Pulmonary artery endothelial cell (primary cell): ENCODE data around the gene ZNF764. TPM values are rescaled to one million over a fixed set of nuclear protein-coding genes. Genes with fewer than 3 reads are reported as not detected.
"Not testable (repeated sequence)": the region's sequence is repeated elsewhere in the genome, so short reads cannot be mapped to it uniquely, and the experiment has no call there.

Experiments
- DNase-seq: peaks from one replicate; pipeline ENCODE4 v3.0.0-alpha.2; 2011; ENCODE audit warnings: low read depth, low spot score
- total RNA-seq: library from RNA; depleted of rRNA; stranded (reverse); fragments of >200 nt; gene quantifications from 2 replicates; pipeline ENCODE4 v1.2.3, GENCODE V29; 2014

Gene ZNF764
- total RNA-seq, 1 donor from 2014 or later, result 4.3 TPM

DNA sequence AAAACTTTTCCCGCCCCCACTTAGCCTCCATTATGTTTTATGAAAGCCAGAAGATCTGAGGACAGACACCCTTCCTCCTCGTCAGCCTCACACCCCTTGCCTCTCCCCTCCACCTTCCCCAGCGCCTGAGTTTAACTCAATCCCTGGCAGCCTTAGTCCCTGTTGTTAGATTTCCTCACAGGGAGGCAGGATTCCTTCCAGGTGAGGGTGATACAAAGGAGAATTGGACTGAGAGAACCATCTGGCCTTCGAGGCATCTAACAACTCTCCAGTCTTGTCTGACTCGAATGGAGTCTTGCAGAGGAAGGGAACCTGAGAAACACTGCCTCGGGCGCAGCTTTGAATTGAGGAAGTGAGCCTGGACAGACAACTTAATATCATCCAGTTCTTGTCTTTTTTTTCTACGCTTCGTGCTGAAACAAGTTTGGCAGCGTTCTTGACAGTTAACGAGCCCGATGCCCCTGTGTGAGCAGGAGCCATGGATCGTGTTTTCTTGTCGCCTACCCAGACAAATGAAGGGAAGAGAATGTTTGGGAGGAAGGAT lies 30.5 kb downstream of the ZNF764 start:
- no peak for DNase-seq

DNA sequence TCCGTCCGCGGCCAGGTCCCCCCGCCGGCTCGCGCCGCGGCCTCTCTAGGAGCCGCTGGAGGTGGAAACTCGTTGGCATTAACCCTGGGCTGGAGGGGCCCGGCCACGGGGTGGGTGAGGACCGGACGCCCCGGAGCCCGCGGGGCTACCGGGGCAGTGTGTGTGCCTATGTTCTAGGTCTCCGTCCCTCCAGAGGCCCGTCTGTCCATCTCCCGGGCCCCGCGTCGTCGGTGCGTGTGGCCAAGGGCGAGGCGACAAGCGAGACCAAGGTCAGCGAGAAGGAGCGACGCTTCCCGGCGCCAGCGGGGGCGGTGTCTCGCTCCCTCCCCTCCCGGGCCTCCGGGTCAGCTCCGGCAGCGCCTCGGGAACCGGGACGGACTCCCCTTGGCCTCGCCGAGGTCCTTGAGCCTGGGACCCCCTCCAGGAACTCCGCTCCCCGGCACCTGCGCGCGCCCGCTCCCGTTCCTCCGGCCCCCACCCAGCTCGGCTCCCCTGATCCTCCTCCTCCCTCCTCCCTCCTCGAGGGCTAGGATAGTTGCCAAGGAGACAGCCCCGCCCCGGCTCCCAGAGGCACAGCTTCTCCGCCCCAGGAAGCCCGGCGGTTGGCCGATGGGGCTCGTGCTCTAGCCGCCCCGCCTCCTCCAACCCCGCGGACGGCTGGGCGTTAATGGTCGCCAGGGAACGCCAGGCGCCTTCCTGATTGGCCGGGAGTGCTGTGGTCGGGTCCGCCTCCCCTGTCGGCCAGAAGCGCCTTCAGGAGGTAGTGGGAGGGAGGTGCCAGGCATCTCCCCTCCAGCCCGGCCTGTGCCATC lies 31.1 kb downstream of the ZNF764 start:
- DNase-seq, result peak; percentile 91

DNA sequence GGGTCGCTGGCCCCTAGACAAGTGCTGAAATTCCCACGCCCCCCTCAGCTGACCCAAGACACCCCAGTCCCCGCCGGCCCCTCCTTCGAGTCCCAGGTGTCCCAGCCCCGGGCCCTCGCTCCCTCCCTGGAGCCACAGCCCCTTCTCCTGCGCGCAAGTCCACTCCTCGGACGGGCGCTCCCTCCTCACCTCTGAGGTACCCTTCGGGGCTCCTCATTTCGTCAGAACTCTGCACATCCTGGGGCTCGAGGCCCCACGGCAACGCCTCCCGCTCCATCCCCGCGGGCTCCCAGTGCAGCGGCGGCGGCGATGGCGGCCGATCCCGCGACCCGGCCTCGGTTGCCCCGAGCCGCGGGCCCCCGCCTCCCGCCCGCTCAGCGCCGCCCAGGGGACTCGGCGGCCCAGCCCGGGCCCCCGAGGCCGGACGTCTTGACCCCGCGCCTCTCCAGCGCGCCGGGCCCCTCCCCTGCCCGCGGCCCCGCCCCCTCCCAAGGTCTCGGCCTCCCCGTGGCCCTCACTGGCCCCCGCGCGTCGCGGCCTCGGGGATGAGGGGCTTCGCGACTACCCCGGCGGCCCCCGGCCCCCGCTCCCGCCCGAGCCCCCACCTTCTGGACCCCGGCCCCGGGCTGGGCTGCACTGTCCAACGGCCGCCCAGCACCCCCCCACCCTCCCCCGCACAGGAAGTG lies 31.9 kb downstream of the ZNF764 start, which contains the start of gene ZNF768:
Gene ZNF768 (minus strand): TSS at position 430 of the 686 bp plus-strand sequence. CDS start 153 bp downstream, at position 277.
- no peak for DNase-seq

DNA sequence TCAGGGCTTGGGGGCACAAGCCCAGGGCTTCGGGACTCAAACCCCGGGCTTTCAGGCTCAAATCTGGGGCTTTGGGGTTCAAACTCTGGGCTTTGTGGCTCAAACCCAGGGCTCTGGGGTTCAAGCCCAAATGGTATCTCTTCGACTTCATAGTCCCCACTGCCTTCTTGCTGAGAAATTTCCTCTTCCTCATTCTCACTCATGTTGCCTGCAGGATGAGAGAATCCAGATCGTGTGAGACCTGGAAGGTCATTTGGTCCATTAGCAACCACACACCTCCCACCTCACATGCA lies 32.4 kb downstream of the ZNF764 start:
- DNase-seq, result no peak

DNA sequence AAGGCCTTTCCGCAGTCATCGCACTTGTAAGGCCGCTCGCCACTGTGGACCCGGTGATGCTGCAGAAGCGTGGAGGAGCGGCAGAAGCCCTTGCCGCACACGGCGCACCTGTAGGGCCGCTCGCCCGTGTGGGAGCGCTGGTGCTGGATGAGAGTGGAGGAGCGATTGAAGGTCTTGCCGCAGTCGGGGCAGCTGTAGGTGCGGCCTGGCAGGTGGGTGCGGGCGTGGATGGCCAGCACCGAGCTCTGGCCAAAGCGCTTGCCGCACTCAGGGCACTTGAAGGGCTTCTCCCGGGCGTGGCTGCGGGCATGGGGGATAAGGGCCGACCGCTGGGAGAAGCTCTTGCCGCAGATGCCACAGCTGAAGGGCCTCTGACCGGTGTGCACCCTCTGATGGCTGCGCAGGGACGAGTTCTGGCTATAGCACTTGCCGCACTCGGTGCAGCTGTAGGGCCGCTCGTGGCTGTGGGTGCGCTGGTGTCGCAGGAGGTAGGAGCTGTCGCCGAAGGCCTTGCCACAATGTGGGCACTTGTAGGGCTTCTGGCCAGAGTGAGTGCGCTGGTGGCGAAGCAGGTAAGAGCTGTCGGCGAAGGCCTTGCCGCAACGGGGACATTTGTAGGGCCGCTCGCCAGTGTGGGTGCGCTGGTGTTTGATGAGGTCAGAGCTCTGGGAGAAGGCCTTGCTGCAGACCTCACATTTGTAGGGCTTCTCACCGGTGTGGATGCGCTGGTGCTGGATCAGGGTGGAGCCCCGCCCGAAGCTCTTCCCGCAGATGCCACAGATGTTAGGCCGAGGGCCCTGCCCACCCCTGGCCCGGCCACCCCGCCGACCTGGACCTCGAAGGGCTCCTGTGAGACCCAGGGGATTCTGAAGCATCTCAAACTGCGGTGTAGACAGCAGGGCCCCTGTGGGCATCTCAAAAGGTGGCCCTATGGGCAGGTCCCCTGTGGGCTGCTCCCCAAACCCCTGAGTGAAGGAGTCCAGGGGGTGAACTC lies 33.3 kb downstream of the ZNF764 start:
- DNase-seq, result no peak

DNA sequence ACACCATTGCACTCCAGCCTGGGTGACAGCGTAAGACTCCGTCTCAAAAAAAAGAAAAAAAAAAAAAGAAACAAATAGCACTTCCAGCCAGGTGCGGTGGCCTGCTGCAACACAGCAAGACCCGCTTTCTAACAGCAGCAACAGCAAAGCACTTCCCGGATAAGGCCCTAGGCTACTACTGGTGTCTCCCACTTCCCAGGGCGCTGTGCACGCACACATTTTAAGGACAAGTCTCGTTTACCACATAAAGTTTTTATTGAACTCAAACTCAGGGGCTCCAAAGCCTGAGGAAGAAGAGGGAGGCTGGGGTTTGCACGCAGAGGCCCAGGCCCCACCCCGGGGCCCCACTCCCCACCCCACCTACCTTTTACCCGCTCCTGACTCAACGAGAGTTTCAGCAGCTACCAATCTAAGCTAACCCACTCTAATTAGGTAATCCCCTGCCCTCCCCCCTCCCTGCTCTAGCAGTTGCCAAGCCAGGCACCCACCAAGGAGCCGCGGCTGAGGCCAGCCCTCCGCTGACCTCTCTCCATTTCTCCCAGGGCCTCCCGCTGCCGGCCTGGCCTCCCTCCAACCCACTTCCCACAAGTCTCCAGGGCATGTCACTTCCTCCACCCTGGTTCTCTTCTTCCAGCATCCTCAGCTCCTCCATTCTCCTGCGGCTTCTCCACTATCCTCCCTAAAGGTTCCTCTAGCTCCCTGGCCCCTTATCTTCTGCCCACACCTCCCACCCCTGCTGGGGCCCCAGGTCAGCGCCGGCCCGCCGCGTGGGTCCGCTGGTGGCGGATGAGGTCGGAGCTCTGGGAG lies 34.2 kb downstream of the ZNF764 start:
- DNase-seq, result no peak

DNA sequence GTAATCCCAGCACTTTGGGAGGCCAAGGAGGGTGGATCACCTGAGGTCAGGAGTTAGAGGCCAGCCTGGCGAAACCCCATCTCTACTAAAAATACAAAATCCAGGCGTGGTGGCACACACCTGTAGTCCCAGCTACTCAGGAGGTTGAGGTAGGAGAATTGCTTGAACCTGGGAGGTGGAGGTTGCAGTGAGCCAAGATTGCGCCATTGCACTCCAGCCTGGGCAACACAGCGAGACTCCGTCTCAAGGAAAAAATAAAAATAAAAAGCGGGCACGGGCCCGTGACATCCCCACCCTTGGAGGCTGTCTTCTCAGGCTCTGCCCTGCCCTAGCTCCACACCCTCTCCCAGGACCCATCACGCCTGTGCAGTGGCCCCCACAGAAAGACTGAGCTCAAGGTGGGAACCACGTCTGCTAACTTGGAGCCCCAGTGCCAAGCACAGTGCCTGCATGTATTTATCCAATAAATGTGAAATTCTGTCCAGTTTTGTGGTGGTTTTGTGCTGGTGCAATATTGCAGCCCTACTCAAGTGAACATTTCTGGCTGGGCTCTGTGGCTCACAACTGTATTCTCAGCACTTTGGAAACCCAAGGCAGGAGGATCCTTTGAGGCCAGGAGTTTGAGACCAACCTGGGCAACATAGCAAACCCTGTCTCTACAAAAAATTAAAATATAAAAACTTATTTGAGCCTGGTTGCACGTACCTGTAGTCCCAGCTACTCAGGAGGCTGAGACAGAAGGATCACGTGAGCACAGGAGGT lies 35.3 kb downstream of the ZNF764 start:
- DNase-seq, result not testable (repeated sequence)

DNA sequence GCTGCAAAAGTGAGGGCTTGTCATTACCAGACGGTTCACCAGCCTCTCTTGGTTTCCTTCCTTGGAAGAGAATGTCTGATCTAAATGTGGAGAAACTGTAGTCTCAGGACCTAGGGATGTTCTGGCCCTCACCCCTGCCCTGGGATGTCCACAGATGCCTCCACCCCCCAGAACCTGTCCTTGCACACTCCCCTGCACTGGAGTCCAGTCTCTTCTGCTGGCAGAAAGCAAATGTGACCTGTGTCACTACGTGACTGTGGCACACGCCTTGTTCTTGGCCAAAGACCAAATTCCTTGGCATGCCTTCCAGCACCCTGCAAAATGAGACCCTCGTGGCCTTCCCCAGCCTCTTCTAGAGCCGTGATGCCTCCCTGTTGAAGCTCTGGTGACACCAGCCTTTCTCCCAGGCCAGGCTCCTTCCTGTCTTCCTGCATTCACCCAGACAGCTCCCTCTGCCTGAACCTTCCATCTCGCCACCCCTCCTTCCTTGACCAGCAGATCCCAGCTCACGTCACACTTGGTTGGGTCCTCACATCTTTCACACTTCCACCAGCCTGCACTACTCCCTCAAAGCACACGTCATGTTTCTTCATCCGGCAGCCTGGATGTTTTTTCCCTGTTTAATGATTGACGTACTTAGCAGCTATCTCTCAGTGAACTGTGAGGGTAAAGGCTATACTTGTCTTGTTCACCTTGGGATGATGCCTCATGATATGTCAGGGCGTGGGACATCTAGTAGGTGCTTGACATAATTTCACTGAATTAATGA lies 36.1 kb downstream of the ZNF764 start:
- no peak for DNase-seq

DNA sequence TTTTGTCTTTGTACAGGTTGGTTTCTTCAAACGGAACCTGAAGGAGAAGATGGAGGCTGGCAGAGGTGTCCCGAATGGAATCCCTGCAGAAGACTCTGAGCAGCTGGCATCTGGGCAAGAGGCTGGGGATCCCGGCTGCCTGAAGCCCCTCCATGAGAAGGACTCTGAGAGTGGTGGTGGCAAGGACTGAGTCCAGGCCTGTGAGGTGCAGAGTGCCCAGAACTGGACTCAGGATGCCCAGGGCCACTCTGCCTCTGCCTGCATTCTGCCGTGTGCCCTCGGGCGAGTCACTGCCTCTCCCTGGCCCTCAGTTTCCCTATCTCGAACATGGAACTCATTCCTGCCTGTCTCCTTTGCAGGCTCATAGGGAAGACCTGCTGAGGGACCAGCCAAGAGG lies 36.7 kb downstream of the ZNF764 start:
- no peak for DNase-seq

DNA sequence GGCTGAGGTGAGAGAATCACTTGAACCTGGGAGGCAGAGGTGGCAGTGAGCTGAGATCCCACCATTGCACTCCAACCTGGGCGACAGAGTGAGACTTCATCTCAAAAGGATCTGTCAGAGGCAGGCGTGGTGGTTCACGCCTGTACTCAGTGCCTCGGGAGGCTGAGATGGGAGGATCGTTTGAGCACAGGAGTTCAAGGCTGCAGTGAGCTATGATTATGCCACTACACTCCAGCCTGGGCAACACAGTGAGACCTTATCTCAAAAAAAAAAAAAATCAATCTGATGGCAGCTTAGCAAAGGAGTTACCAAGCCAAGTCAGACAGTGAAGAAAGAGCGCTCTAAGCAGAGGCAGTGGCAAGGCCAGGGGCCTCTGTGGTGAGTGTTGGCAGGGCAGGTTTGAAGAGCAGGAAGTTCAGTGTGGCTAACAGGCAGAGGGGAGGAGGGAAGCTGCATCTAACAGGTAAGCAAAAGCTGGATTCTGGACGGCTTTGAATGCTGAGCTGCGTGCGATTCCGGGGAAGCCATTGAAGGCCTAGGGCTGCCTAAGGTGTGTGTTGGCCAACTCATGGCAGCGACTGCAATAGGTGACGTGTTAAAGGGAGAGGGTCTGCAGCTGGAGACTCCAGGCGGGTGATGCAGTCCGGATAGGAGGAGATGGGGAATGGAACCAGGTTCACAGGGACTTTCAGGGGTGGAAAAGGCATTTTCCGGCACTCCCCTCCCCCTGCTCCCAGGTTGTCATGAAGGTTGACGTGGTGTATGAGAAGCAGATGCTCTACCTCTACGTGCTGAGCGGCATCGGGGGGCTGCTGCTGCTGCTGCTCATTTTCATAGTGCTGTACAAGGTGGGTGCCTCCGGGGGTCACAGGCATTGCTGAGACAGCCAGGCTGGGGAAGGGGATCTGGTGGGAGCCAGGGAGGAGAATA lies 38.8 kb downstream of the ZNF764 start:
- DNase-seq, result no peak

DNA sequence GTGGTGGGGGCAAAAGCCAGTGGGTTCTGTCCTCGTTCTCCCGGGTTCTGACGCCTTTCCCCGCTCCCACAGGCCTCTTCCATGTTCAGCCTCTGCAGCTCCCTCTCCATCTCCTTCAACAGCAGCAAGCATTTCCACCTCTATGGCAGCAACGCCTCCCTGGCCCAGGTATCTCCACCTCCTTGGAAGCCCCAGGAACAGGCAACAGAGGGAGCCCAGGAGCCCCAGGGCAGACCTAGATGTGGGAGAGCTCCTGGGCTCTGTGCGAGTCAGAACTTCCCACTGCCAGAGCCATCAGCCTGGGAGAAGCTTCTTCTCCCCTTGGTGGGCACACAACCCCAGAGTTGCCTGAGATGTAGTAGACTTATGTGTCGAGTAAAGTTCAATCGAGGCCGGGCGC lies 39.6 kb downstream of the ZNF764 start:
- DNase-seq, result no peak

DNA sequence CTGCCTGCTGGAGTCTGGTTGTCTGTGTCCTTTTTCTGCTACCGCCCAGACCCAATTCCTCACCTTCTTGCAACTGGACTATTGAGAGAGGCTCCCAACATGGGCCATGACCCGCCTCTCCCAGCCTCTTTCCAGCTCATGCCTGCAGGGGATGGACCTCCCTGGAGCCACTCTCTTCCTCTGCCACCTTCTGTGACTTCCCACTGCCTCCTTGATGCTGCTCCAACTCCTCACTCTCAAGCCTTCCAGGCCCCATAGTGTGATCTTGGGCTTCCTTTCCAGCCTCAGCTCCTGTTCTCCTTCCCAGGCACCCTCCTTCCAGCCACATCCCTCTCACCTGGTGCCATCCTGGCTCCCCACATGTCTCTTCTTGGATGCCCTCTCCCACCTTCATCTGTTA lies 42.9 kb downstream of the ZNF764 start:
- DNase-seq, result no peak

DNA sequence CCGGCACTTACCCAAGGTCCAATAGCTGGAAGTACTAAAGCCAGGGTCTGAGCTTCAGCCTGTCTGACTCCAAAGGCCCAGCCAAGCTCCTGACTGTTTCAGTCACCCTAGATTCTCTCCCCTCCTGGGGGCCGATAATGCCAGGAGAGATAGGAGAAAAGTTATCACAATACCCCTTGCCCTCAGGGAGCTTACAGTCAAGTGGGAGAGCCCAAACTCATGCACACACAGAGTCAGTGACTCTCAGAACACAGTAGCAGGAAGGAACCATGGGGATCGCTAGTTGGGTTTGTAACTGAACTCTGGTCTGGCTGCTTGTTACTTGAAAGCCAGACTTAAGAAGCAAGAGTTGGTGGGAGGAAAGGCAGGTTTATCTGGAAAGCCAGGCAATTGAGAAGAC lies 46.7 kb downstream of the ZNF764 start:
- DNase-seq, result no peak

DNA sequence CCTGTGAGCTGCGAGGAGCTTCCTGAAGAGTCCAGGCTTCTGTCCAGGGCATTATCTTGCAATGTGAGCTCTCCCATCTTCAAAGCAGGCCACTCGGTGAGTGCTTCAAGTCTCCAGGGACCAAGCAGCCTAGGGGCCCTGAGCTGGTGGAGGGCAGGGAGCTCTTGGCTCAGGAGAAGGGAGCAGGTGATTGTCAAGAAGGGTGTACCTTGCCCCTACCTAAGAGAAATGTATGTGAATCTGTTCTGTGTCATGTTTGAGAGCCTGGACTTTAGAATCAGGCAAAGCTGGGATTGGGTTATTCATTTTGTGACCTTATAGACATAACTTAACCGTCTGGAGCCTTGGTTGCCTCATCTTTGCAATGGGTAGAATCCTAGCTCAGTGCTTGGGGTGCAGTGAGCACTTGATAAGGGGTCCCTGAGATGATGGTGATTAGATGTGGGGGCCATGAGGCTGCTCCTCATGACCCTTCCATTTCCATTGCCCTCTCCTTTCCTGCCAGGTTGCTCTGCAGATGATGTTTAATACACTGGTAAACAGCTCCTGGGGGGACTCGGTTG lies 47.7 kb downstream of the ZNF764 start:
- DNase-seq, result no peak

DNA sequence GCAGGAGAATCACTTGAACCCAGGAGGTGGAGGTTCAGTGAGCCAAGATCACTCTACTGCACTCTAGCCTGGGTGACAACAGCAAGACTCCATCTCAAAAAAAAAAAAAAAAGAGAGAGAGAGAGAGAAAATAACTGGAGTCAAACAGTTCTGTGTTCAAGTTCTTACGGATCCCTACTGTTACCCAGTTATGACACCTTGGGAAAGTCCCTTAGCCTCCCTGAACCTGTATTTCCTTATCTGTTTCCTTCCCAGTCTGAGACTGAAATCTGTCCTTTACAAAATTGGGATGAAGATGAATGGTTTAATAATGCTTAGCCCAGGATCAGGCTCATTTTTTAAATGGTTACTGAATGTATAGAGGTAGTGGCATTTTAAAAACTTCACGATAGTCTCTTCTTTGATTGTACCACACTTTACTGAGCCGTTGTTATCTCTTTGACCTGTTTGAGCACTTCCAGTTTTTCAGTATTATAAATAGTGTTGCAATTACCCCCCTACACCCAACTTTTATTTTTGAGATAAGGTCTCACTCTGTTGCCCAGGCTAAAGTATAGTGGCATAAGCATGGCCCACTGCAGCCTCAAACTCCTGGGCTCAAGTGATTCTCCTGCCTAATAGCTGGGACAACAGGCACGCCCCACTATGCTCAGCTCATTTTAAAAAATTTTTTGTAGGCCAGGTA lies 49.0 kb downstream of the ZNF764 start:
- DNase-seq, result no peak
